NK-92 (cell line): ENCODE measurements around the gene GLB1L3.

ENCODE experiments used
- DNase-seq: peaks from one replicate; lab custom pipeline; 2025; ENCODE audit not compliant: unreplicated experiment; lab: John Stamatoyannopoulos, UW

GLB1L3 gene

GRCh38 chr11:134275534-134276395 lies at the start of gene GLB1L3:
Gene GLB1L3, plus strand, starts transcription at chr11:134276379. Its CDS starts 362 bp downstream, at chr11:134276741.
- DNase-seq = no peak

- DNase-seq = no peak
Observed at GRCh38 chr11:134226806-134227325, 49.3 kb upstream of the GLB1L3 start.

- no peak for DNase-seq
Observed at GRCh38 chr11:134228625-134229024, 47.6 kb upstream of the GLB1L3 start.

- DNase-seq = no peak
Observed at GRCh38 chr11:134229126-134229790, 46.9 kb upstream of the GLB1L3 start.

GRCh38 chr11:134230339-134230738 lies 45.8 kb upstream of the GLB1L3 start:
- no peak for DNase-seq

- no peak for DNase-seq
Observed at GRCh38 chr11:134231958-134232659, 44.1 kb upstream of the GLB1L3 start.

GRCh38 chr11:134233729-134234179 lies 42.4 kb upstream of the GLB1L3 start:
- no peak for DNase-seq

GRCh38 chr11:134235399-134235798 lies 40.8 kb upstream of the GLB1L3 start:
- no peak for DNase-seq

GRCh38 chr11:134236834-134237556 lies 39.2 kb upstream of the GLB1L3 start:
- no peak for DNase-seq

GRCh38 chr11:134237557-134237922 lies 38.6 kb upstream of the GLB1L3 start:
- no peak for DNase-seq

- no peak for DNase-seq
Observed at GRCh38 chr11:134238956-134239355, 37.2 kb upstream of the GLB1L3 start.

GRCh38 chr11:134240592-134240991 lies 35.6 kb upstream of the GLB1L3 start:
- DNase-seq = no peak

- DNase-seq = no peak
Observed at GRCh38 chr11:134242376-134242775, 33.8 kb upstream of the GLB1L3 start.

GRCh38 chr11:134243913-134244312 lies 32.3 kb upstream of the GLB1L3 start:
- DNase-seq = no peak

GRCh38 chr11:134244593-134244992 lies 31.6 kb upstream of the GLB1L3 start:
- DNase-seq = no peak

GRCh38 chr11:134245434-134245833 lies 30.7 kb upstream of the GLB1L3 start:
- DNase-seq = no peak

- no peak for DNase-seq
Observed at GRCh38 chr11:134246100-134246499, 30.1 kb upstream of the GLB1L3 start.

- DNase-seq = no peak
Observed at GRCh38 chr11:134246678-134247077, 29.5 kb upstream of the GLB1L3 start.

- DNase-seq = no peak
Observed at GRCh38 chr11:134248910-134249480, 27.2 kb upstream of the GLB1L3 start.

- DNase-seq = no peak
Observed at GRCh38 chr11:134250246-134250645, 25.9 kb upstream of the GLB1L3 start.
